COR-L47 (cell line): ENCODE data around the gene PRODH2.
A peak's percentile ranks its signal among the peaks of the same experiment; 100 is the strongest.

Experiments used
- DNase-seq: peaks from one replicate; lab custom pipeline; 2025; lab: John Stamatoyannopoulos, UW

Gene PRODH2

DNA sequence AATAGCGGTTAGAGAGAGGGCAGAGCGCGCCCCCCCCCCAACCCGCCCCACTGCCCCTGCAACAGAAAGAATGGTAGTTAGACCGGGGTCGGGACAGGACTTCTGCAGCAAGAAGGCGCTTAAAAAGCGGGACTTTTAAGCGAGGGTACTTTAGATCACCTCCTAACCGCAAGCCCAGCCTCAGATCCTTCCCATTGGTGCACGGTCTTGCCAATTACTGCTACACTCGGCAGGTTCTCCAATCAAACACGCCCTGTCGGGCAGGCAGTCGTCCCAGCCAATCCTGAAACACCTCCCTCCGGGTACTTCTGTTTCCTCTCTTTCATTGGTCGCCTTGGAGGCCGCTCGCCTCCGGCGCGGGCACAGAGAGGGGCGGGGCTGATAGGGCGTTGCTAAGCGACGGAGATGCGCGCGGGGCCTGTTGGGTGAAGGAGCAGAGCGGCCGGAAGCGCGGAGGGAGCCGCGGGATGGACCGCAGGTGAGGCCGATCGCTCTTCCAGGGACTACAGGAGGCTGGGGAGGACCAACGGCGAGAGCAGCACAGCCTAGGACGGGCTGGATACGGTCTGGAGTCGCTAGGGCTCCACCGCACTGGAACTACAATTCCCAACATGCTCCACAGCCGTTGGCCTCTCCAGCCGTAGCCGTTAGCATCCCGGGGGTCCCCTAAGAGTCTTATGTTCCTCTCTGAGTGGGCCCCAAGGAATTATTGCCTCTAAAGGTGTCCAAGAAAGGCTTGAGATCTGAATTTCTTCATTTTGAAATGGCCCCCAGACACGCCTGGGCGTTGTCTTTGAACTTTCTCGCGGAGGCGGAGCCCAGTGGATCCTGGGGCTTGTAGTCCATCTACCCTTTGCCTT, 54.7 kb downstream of the PRODH2 start, which contains the start of gene PROSER3:
Gene PROSER3 (plus strand): TSS at position 428 of the 860 bp plus-strand sequence. CDS start 40 bp downstream, at position 468.
- peak; percentile 98 for DNase-seq

DNA sequence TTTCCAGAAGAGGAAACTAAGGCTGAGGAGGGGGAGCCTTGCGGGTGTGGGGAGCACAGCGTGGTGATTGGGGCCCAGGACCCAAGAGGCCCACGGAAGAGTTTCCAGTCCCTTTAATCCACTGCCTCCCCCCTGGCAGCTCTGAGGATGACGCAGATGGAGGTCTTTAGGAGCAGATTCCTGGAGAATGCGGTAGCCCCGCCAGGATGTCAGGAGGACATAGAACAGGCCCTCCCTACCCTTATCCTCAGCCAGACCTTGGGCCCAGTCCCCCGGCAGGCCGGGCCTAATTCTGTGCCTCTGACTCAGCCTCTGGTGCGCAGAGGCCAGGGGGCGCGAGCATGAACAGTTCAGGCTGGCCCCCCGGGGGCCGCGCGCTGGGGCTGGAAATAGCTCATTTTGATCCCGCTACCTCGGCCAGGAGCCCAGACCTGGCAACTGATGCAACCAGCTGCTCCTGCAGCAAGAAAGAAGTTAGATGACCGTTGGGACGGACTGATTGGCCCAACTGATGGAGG, 55.4 kb downstream of the PRODH2 start:
- peak; percentile 18 for DNase-seq

DNA sequence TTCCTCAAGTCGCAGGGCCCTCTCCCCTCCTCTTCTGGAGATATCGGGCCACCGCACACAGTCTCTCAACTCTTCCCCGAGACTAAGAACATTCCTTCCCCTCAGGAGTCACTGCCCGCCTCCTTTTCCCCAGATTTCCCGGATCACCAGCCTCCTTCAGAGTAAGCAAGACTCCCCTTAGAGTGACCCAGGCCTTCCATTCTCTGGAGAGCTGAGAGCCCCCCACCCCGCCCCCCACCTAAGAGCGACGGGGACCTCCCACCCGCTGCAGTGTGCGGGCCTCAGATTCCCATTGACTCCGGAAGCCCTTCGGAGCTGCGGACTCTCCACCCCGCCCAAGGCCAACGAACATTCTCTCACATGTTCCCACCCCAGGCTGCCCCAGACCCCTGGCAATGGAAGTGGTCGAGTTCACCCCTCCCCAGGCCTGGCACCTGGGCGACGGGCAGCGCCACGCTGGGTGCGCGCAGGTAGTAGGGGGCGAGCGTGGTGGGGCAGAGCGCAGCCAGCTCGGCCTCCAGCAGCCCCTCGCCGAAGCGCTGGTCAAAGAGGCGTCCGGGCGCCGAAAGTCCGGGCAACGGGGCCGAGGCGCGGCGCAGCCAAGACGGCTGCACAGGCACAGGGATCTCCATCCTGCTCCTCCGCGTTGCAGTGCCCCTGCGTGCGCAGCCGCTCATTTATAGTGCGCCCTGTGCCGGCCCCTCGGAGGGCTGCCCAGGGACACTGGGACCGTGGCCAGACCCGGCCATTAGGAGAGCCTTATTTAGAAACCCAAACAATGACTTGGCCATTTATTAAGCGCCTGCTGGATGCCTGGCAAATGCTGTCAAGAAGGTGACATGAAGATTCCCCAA, 56.0 kb downstream of the PRODH2 start, which contains the start of gene HSPB6:
Gene HSPB6 (minus strand): TSS at position 653 of the 854 bp plus-strand sequence. CDS start 21 bp downstream, at position 632.
- DNase-seq, result no peak

DNA sequence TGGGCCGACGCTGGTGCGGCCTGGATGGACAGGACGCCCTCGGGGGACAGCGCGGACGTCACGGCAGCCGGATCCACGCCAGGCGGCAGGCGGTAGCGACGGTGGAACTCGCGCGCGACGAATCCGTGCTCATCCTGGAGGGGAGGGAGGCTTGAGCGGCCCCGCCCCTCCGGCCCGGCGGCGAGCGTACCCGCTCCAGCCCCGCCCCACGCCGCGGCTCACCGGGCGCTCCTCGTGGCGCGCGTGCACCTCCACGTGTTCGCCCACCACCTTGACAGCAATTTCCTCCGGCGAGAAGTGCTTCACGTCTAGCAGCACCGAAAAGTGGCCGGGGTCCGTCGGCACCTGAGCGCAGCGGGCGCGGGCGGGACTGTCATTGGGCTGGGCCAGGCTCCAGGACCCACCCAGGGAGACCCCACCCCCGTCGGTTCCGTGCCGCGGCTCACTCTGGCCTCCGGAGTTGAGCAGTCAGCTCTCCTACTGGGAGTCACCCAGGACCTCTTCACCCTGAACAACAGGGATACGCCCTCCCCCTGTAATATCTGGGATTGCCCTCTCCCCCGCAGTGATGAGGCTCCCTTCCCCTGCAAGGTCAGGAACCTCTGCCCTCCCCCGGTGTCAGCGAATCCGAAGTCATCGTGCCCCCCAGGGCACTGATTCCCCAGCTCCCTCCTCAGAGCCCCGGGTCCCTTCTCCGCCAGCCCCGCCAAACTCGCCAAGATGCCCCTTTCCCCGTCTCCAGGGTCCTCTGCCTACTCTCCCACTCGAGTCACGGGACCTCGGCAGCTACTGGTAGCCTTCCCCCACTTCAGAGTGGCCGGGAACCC, 56.9 kb downstream of the PRODH2 start:
- DNase-seq, result no peak

DNA sequence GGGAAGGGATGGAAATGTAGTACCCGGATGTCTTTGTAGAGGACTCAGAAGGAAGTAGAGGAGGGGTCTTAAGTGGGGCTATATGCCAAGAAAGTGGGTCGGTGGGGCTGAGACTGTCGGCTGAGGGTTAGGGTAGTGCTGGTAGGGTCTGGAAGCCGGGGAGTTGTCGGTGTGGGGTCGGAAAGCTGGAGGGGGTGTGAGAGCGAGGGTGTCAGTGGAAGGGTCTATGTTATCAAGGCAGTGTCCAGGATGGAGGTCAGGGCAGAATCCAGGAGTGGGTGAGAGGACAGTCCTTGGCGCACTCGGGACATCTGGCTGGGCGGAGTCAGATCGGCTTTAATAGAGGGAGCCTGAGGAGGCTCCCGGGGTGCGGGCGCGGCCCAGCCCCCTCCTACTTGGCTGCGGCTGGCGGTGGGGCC, 57.5 kb downstream of the PRODH2 start:
- DNase-seq, result no peak

DNA sequence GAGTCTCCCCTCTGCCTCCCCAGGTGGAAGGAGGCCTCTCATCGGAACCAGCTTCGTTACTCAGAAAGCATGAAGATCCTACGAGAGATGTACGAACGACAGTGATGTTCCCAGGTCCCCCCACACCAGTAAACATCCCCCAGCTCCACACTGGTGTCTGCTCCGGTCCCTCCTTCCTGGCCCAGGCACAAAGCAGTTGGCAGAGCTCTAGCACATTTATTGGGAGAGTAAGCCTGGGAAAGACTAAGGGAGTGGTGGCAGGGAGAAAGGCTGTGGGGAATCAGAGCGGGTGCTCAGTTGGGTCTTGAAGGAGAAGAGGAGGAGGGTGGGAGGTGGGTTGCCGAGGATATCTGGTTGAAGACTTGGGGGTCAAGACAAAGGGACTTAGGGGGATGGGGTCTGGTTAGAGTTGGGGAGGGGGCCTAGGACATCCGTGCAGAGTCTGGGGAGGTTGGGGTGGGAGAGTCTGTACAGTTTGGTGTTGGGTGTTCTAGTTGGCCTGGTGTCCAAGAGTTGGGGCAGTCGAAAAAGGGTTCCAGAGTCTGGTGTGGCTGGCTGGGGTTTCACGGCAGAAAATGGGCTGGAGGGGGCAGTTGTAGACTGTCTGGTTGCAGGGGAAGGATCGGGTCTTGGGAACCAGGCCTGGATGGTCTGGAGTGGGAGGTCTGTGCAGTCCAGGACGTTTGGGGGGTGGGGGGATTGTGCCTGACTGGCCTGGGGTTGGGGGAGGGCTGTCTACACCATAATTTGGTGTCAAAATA, 58.1 kb downstream of the PRODH2 start:
- no peak for DNase-seq

DNA sequence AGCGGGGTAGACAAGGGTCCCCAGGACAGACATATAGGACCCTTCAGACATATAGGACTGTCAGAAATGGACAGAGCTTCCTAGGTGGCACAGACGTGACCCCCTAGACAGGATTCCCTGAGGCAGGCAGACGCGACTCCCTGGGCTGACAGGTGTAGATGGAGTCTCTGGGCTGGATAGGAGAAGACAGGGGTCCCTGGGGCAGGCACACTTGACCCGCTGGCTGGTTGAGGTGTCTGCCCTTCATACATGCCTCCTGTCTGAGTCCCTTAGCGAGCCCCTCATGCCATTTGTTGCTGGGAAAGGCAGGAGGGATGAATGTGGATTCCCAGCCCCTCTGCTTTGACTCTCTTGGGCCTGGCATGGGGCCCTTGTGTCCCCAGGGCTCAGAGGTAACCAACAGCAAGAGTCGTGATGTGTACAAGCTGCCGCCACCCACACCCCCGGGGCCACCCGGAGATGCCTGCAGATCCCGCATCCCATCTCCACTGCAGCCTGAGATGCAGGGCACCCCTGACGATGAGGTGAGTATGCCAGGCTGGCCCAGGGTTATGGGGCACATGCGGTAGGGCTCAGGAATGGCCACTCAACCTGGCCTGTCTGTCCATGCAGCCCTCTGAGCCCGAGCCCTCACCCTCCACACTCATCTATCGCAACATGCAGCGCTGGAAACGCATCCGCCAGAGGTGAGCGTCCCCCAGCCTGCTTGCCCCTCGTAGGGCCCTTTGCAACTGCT, 58.8 kb downstream of the PRODH2 start:
- DNase-seq, result no peak

DNA sequence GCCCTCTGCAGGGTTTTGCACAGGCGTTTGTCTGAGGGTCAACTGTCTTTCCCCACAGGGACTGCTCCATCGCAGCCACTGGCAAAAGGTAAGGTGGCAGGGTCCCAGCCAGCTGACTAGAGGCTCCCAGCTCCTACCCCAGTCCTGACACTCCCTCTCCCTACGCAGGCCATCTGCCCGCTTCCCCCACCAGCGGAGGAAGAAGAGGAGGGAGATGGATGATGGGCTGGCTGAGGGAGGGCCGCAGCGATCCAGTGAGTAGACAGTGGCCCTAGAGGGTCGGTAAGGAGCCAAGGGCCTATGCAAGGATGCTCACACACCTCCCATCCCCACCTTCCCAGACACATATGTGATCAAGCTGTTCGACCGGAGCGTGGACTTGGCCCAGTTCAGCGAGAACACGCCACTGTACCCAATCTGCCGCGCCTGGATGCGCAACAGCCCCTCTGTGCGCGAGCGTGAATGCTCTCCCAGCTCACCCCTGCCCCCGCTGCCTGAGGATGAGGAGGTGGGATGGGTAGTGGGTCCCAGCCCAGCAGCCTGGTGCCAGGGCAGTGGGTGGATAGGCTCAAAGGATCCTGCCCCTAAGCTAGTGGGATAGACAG, 59.8 kb downstream of the PRODH2 start:
- DNase-seq, result no peak

DNA sequence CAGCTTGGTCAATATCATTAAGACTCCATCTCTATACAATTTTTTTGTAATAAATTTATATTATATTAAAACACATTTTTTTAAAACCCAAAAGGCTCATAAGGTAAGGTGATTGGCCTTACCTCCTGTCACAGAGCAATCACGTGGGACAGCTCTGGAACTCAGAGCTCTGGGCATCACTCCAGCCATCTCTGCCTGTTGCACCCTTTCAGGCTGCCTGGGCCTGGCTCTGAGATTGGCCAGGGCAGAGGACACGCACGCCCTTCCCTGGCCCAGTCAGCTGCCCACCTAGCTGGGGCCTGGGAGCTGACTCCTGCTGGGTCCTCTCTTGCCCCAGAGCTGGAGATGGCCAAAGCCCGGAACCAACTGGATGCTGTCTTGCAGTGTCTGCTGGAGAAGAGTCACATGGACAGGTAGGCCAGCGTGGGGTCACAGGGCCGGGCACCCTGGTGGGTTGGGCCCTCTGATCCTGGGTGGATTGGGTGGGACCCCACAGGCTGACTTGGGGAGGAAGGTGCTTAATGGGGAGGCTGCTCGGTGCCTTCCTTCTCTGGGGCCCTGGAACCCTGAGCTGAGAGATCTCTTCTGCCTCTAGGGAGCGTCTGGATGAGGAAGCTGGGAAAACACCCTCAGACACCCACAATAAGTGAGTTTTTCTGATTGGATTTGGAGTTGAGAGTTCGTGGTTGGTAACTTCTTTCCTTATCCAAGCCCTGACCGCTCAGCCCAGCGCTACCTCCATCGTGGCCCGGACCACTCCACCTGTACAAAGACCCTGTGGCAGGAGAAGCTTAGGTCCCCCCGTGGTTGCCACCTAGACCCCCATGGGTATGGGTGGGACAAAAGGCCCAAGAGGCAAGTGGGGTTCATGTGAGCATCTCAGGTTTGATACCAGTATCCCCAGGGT, 60.6 kb downstream of the PRODH2 start:
- DNase-seq, result no peak

DNA sequence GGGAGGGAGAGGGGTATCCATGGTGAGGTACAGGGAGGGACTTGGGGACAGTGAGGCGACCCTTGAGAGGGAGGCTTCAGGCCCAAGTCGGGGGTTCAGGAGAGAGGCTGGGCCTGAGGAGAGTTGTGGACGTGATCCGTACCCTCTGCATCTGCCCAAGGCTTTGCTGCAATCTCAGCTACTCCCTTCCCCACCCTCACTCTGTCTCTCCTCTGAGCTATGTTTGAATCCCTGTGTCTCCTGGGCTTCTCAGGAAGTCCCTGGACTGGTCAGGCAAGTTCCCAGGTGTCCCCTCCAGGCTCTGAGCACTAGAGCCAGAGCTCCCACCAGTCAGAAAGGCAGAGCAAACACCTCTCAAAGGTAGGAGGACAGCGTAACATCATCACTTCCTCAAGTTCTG, 62.5 kb downstream of the PRODH2 start:
- DNase-seq, result no peak
